Mucosa of descending colon (tissue), 3 donors: Measurements from ENCODE around the gene GALR2. TPM values are rescaled to one million over a fixed set of nuclear protein-coding genes. Genes with fewer than 3 reads are reported as not detected.

ENCODE experiments used
- ATAC-seq: fragments of 200-7000 bp; cut with Tn5 transposase; one replicate; pipeline ENCODE4 v1.9.1; 2020; ENCODE audit warnings: mild to moderate bottlenecking, moderate library complexity
- DNase-seq, 3 donors: peaks; one replicate each; pipeline ENCODE4 v3.0.0-alpha.2; 2020
- H3K36me3 ChIP-seq: fragments of 200-600 bp; one replicate; pipeline ENCODE4 v1.8.0; 2021; ENCODE audit warnings: low read depth, mild to moderate bottlenecking
- H3K4me1 ChIP-seq: fragments of 200-600 bp; one replicate; pipeline ENCODE4 v1.8.0; 2021; ENCODE audit warnings: low read depth, mild to moderate bottlenecking
- H3K4me3 ChIP-seq: fragments of 200-600 bp; one replicate; pipeline ENCODE4 v1.8.0; 2021; ENCODE audit warnings: mild to moderate bottlenecking
- H3K9me3 ChIP-seq: fragments of 200-600 bp; one replicate; pipeline ENCODE4 v1.8.0; 2021; ENCODE audit warnings: mild to moderate bottlenecking
- CTCF ChIP-seq: fragments of 200-600 bp; IDR thresholded peaks from one replicate; pipeline ENCODE4 v1.8.0; 2022; ENCODE audit warnings: antibody characterized with exemption, mild to moderate bottlenecking
- intact Hi-C, 2 donors: fragments of 100-400 bp; cut with DNase I in 1 of 2; cut with micrococcal nuclease in 1 of 2; formaldehyde crosslinking; loops; one replicate each; pipeline versions ENCODE4 v1.11.0 to v1.11.1; 2022; cut with DNase I, micrococcal nuclease
- total RNA-seq, 3 donors: library from RNA; stranded (reverse); fragmentation: NEBNext Ultra II Directional in 2 of 3; extraction: Animal tissue kit (Norgen Biotek cat#: 25700) in 2 of 3; gene quantifications; one replicate each; pipeline versions ENCODE4 v1.2.1 to v1.2.4, GENCODE V29; 2021 to 2023
- donor health status: DM: no; HTN: no; CAD: no; lungs with moderate emphysema.
- donor health status: DM: no; HTN: no; CAD: no.
- donor health status: DM: no; HTN: yes; CAD: no.

The GALR2 gene
- total RNA-seq, 3 donors from 2014 or later: 4.2 TPM; not detected in 2

GRCh38 chr17:76078860-76079534, 4.4 kb downstream of the GALR2 start, which contains the start of gene ZACN:
Gene ZACN (plus strand): TSS chr17:76079182. CDS start chr17:76079265, 83 bp downstream.
- Histone ChIP-seq H3K4me1 (peaks cover 27% of the 10 kb centered on the region), H3K9me3 (no peaks in the 10 kb centered on the region), H3K36me3 (no peaks in the 10 kb centered on the region), H3K4me3 (no peak within 1 kb of the TSS)
- DNase-seq (peak in 1 of 3 donors; percentile 49), ATAC-seq (no peak)
- intact Hi-C loops: no loop called here
- TF ChIP-seq CTCF: no peak

- intact Hi-C loops: no loop called here
- H3K4me3 ChIP-seq: no peak overlapping the region
- no peaks in the 10 kb centered on the region for H3K9me3 ChIP-seq
- no peaks in the 10 kb centered on the region for H3K36me3 ChIP-seq
- DNase-seq (peak in 1 of 3 donors; percentile 40), ATAC-seq (no peak)
- TF ChIP-seq CTCF: no peak
- peaks cover 25% of the 10 kb centered on the region for H3K4me1 ChIP-seq
These were observed 5.0 kb downstream of the GALR2 start for GRCh38 chr17:76079535-76079955.

- intact Hi-C loops: no loop called here
- no peak for TF ChIP-seq CTCF
- Histone ChIP-seq H3K4me3 (no peak overlapping the region), H3K4me1 (peaks cover 19% of the 10 kb centered on the region), H3K9me3 (no peaks in the 10 kb centered on the region), H3K36me3 (no peaks in the 10 kb centered on the region)
- ATAC-seq (peak; percentile 3), DNase-seq (peak in 1 of 3 donors; percentile 44)
These were observed 5.6 kb downstream of the GALR2 start for GRCh38 chr17:76079956-76080767.

- ATAC-seq (peak; percentile 7), DNase-seq (no peak)
- H3K4me1 ChIP-seq: peaks cover 12% of the 10 kb centered on the region
- H3K9me3 ChIP-seq: no peaks in the 10 kb centered on the region
- intact Hi-C loops: no loop called here
- H3K4me3 ChIP-seq: no peak overlapping the region
- H3K36me3 ChIP-seq: no peaks in the 10 kb centered on the region
- TF ChIP-seq CTCF: no peak
These were observed 6.2 kb downstream of the GALR2 start for GRCh38 chr17:76080768-76081287.

GRCh38 chr17:76081295-76082210, 7.0 kb downstream of the GALR2 start:
- intact Hi-C loops: no loop called here
- no peak for ATAC-seq
- H3K4me3 ChIP-seq: no peak overlapping the region
- peaks cover 6% of the 10 kb centered on the region for H3K4me1 ChIP-seq
- no peak for TF ChIP-seq CTCF
- H3K36me3 ChIP-seq: no peaks in the 10 kb centered on the region
- H3K9me3 ChIP-seq: no peaks in the 10 kb centered on the region
- DNase-seq: peak in 1 of 3 donors; percentile 34
